ENCODE data around the gene CRISPLD2. TPM values are rescaled to one million over a fixed set of nuclear protein-coding genes. Genes with fewer than 3 reads are reported as not detected.

CRISPLD2 gene
- polyA plus RNA-seq, 1 donor from 2014 or later, result 0.06 TPM

DNA sequence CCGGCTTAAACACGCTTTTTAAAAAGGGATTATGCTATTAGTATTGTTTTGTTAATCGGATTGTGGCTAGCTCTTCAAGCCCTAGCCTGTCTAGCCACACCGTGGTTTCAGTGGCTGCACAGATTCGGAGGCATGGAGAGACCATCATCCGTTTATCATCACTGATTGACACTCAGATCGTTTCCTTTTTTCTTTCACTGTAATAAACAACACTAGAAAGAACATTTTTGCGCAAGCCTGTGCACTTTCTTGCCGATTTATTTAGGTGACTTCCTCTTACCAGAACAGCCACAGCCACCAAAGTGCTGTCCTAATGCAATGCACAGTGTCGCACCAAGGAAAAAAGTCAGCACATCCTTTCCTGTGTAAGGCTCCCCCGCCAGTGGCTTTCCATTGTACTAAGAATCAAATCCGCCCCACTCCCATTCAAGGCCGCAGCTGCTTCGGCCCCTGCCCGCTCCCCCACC is 78.2 kb downstream of the CRISPLD2 start:
- H3K4me2 ChIP-seq (ENCODE audit: low read length), result no peak overlapping the region
- H3K36me3 ChIP-seq (ENCODE audit: insufficient read depth, low read length), result no peaks in the 10 kb centered on the region
- H3F3A ChIP-seq (ENCODE audit: insufficient read depth, low read length, poor library complexity, severe bottlenecking), result no peaks in the 10 kb centered on the region
- no peaks in the 10 kb centered on the region for H3K27me3 ChIP-seq (ENCODE audit: insufficient read depth, low read depth, low read length)
- H3K79me2 ChIP-seq (replicated peaks; ENCODE audit: insufficient read depth, low read length), result no peaks in the 10 kb centered on the region
- no peaks in the 10 kb centered on the region for H4K20me1 ChIP-seq (ENCODE audit: insufficient read depth)
- H3K27ac ChIP-seq (ENCODE audit: low read length), result no peak overlapping the region
- H3K9me2 ChIP-seq (ENCODE audit: insufficient read depth, low read length), result no peaks in the 10 kb centered on the region
- no peak overlapping the region for H3K9ac ChIP-seq (ENCODE audit: low read length)
- TF ChIP-seq EZH2 (IDR thresholded peaks at IDR 0.05; ENCODE audit: borderline replicate concordance, insufficient read depth, low read length, poor library complexity, severe bottlenecking), result no peak
- TF ChIP-seq EP300 (conservative IDR thresholded peaks at IDR 0.05; ENCODE audit: poor library complexity, severe bottlenecking), result no peak
- no peak for TF ChIP-seq MXI1 (conservative IDR thresholded peaks at IDR 0.05; ENCODE audit: poor library complexity, severe bottlenecking)
- no peak for TF ChIP-seq POLR2AphosphoS5 (IDR thresholded peaks at IDR 0.05)
- TF ChIP-seq, protein P1, sequence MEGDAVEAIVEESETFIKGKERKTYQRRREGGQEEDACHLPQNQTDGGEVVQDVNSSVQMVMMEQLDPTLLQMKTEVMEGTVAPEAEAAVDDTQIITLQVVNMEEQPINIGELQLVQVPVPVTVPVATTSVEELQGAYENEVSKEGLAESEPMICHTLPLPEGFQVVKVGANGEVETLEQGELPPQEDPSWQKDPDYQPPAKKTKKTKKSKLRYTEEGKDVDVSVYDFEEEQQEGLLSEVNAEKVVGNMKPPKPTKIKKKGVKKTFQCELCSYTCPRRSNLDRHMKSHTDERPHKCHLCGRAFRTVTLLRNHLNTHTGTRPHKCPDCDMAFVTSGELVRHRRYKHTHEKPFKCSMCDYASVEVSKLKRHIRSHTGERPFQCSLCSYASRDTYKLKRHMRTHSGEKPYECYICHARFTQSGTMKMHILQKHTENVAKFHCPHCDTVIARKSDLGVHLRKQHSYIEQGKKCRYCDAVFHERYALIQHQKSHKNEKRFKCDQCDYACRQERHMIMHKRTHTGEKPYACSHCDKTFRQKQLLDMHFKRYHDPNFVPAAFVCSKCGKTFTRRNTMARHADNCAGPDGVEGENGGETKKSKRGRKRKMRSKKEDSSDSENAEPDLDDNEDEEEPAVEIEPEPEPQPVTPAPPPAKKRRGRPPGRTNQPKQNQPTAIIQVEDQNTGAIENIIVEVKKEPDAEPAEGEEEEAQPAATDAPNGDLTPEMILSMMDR (IDR thresholded peaks at IDR 0.05; ENCODE audit: poor library complexity, severe bottlenecking), result no peak
- TF ChIP-seq, protein P2, sequence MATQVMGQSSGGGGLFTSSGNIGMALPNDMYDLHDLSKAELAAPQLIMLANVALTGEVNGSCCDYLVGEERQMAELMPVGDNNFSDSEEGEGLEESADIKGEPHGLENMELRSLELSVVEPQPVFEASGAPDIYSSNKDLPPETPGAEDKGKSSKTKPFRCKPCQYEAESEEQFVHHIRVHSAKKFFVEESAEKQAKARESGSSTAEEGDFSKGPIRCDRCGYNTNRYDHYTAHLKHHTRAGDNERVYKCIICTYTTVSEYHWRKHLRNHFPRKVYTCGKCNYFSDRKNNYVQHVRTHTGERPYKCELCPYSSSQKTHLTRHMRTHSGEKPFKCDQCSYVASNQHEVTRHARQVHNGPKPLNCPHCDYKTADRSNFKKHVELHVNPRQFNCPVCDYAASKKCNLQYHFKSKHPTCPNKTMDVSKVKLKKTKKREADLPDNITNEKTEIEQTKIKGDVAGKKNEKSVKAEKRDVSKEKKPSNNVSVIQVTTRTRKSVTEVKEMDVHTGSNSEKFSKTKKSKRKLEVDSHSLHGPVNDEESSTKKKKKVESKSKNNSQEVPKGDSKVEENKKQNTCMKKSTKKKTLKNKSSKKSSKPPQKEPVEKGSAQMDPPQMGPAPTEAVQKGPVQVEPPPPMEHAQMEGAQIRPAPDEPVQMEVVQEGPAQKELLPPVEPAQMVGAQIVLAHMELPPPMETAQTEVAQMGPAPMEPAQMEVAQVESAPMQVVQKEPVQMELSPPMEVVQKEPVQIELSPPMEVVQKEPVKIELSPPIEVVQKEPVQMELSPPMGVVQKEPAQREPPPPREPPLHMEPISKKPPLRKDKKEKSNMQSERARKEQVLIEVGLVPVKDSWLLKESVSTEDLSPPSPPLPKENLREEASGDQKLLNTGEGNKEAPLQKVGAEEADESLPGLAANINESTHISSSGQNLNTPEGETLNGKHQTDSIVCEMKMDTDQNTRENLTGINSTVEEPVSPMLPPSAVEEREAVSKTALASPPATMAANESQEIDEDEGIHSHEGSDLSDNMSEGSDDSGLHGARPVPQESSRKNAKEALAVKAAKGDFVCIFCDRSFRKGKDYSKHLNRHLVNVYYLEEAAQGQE (IDR thresholded peaks at IDR 0.05; ENCODE audit: borderline replicate concordance), result no peak
- TF ChIP-seq RAD21 (conservative IDR thresholded peaks at IDR 0.05), result no peak
- no peak for TF ChIP-seq SMC3 (conservative IDR thresholded peaks at IDR 0.05; ENCODE audit: poor library complexity)
- TF ChIP-seq TAF1 (IDR thresholded peaks at IDR 0.05; ENCODE audit: low read depth), result no peak
- H2AFZ ChIP-seq (ENCODE audit: low read depth, low read length), result no peak overlapping the region
- H3K4me3 ChIP-seq (ENCODE audit: low read length), result no peak overlapping the region
- no peaks in the 10 kb centered on the region for H3K9me3 ChIP-seq (ENCODE audit: low read length)

DNA sequence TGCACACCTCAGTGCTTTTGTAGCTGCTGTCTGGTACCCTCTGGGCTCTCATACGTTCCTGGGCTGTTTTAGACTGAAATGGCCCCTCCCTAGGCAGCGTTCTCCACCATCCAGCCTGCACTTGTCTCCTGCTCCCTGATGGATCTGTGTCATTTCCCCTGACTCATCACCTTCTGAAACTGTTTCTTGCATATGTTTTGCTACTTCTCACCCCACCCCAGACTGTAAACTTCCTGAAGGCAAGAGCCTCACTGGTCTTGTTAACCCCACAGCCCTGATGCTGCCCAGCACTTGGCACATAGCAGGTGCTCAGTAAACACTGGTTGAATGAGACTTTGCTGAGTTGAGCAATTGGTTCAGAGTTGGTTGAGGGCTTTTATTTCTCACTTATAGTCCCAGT is 78.7 kb downstream of the CRISPLD2 start:
- Histone ChIP-seq H3K79me2 (replicated peaks; ENCODE audit: insufficient read depth, low read length) (no peaks in the 10 kb centered on the region), H3K9me2 (ENCODE audit: insufficient read depth, low read length) (no peaks in the 10 kb centered on the region), H2AFZ (ENCODE audit: low read depth, low read length) (no peak overlapping the region), H3K9me3 (ENCODE audit: low read length) (no peaks in the 10 kb centered on the region), H3K4me2 (ENCODE audit: low read length) (no peak overlapping the region), H3K36me3 (ENCODE audit: insufficient read depth, low read length) (no peaks in the 10 kb centered on the region), H4K20me1 (ENCODE audit: insufficient read depth) (no peaks in the 10 kb centered on the region), H3K27ac (ENCODE audit: low read length) (no peak overlapping the region), H3K27me3 (ENCODE audit: insufficient read depth, low read depth, low read length) (no peaks in the 10 kb centered on the region), H3F3A (ENCODE audit: insufficient read depth, low read length, poor library complexity, severe bottlenecking) (no peaks in the 10 kb centered on the region), H3K9ac (ENCODE audit: low read length) (no peak overlapping the region), H3K4me3 (ENCODE audit: low read length) (no peak overlapping the region)
- TF ChIP-seq POLR2AphosphoS5 (IDR thresholded peaks at IDR 0.05) (no peak), MXI1 (conservative IDR thresholded peaks at IDR 0.05; ENCODE audit: poor library complexity, severe bottlenecking) (no peak), EP300 (conservative IDR thresholded peaks at IDR 0.05; ENCODE audit: poor library complexity, severe bottlenecking) (no peak), TAF1 (IDR thresholded peaks at IDR 0.05; ENCODE audit: low read depth) (no peak), RAD21 (conservative IDR thresholded peaks at IDR 0.05) (no peak), EZH2 (IDR thresholded peaks at IDR 0.05; ENCODE audit: borderline replicate concordance, insufficient read depth, low read length, poor library complexity, severe bottlenecking) (no peak), SMC3 (conservative IDR thresholded peaks at IDR 0.05; ENCODE audit: poor library complexity) (no peak)
- TF ChIP-seq, protein P1 (IDR thresholded peaks at IDR 0.05; ENCODE audit: poor library complexity, severe bottlenecking), result no peak
- TF ChIP-seq, protein P2 (IDR thresholded peaks at IDR 0.05; ENCODE audit: borderline replicate concordance), result no peak
